ENCODE data around the gene MAGEA4. TPM values are rescaled to one million over a fixed set of nuclear protein-coding genes. Genes with fewer than 3 reads are reported as not detected.

MAGEA4 gene
- total RNA-seq, 2 donors from 2014 or later: not detected

GRCh38 chrX:151922692-151923091 is 10.0 kb downstream of the MAGEA4 start:
- WGBS, 2 donors: 91% methylated on average over 5 of the region's 5 CpGs; no CpG with 5 or more reads in 1 of the 2 donors
- TF ChIP-seq POLR2A (IDR thresholded peaks at IDR 0.05) (no peak), CTCF (IDR thresholded peaks at IDR 0.05) (no peak)
- ATAC-seq: no peak

GRCh38 chrX:151923648-151924047 is 11.0 kb downstream of the MAGEA4 start:
- Histone ChIP-seq H3K9me3 (no peaks in the 10 kb centered on the region), H3K4me3 (no peak overlapping the region), H3K4me1 (no peaks in the 10 kb centered on the region), H3K36me3 (replicated peaks in 1 of 2; ENCODE audit: insufficient read depth in 1 of 2, low read depth in 2 of 2) (no peaks in the 10 kb centered on the region), H3K27me3 (no peaks in the 10 kb centered on the region), H3K27ac (no peak overlapping the region)
- 89% methylated on average over 3 of the region's 6 CpGs; no CpG with 5 or more reads in 1 of the 2 donors for WGBS, 2 donors
- DNase-seq: no peak
- TF ChIP-seq CTCF (IDR thresholded peaks at IDR 0.05) (no peak), POLR2A (IDR thresholded peaks at IDR 0.05) (no peak)
- no peak for ATAC-seq
- intact Hi-C loops (cut with DNase I): no loop called here

More at GRCh38 chrX:151922692-151923091, 10.0 kb downstream of the MAGEA4 start:
- Histone ChIP-seq H3K4me1 (no peaks in the 10 kb centered on the region), H3K27ac (no peak overlapping the region), H3K4me3 (no peak overlapping the region), H3K36me3 (replicated peaks in 1 of 2; ENCODE audit: insufficient read depth in 1 of 2, low read depth in 2 of 2) (no peaks in the 10 kb centered on the region), H3K9me3 (no peaks in the 10 kb centered on the region), H3K27me3 (no peaks in the 10 kb centered on the region)
- intact Hi-C loops (cut with DNase I): no loop called here
- DNase-seq: no peak

- 40 to 75% methylated on average over 1 to 3 of the region's 4 CpGs for WGBS, 2 donors
- Histone ChIP-seq H3K4me1 (no peaks in the 10 kb centered on the region), H3K4me3 (no peak overlapping the region), H3K9me3 (no peaks in the 10 kb centered on the region), H3K27me3 (no peaks in the 10 kb centered on the region), H3K27ac (no peak overlapping the region), H3K36me3 (replicated peaks in 1 of 2; ENCODE audit: insufficient read depth in 1 of 2, low read depth in 2 of 2) (no peaks in the 10 kb centered on the region)
- ATAC-seq: no peak
- DNase-seq: no peak
- intact Hi-C loops (cut with DNase I): no loop called here
- TF ChIP-seq POLR2A (IDR thresholded peaks at IDR 0.05) (no peak), CTCF (IDR thresholded peaks at IDR 0.05) (no peak)
Measured at GRCh38 chrX:151929126-151929525, 16.4 kb downstream of the MAGEA4 start.

- no peaks in the 10 kb centered on the region for H3K36me3 ChIP-seq (replicated peaks in 1 of 2; ENCODE audit: insufficient read depth in 1 of 2, low read depth in 2 of 2)
- no peaks in the 10 kb centered on the region for H3K27me3 ChIP-seq
- H3K4me3 ChIP-seq: no peak overlapping the region
- no peak for TF ChIP-seq CTCF (IDR thresholded peaks at IDR 0.05)
- TF ChIP-seq POLR2A (IDR thresholded peaks at IDR 0.05): no peak
- 92 to 95% methylated on average over 1 of the region's 1 CpG for WGBS, 2 donors
- ATAC-seq (no peak), DNase-seq (no peak)
- no peak overlapping the region for H3K27ac ChIP-seq
- no peaks in the 10 kb centered on the region for H3K9me3 ChIP-seq
- H3K4me1 ChIP-seq: no peaks in the 10 kb centered on the region
- intact Hi-C loops (cut with DNase I): no loop called here
Measured at GRCh38 chrX:151935358-151935757, 22.7 kb downstream of the MAGEA4 start.

- H3K9me3 ChIP-seq: no peaks in the 10 kb centered on the region
- H3K36me3 ChIP-seq (replicated peaks in 1 of 2; ENCODE audit: insufficient read depth in 1 of 2, low read depth in 2 of 2): no peaks in the 10 kb centered on the region
- no peak overlapping the region for H3K4me3 ChIP-seq
- ATAC-seq: no peak
- DNase-seq: no peak
- no peak overlapping the region for H3K27ac ChIP-seq
- H3K27me3 ChIP-seq: no peaks in the 10 kb centered on the region
- intact Hi-C loops (cut with DNase I): no loop called here
- TF ChIP-seq CTCF (IDR thresholded peaks at IDR 0.05): no peak
- no peaks in the 10 kb centered on the region for H3K4me1 ChIP-seq
Measured at GRCh38 chrX:151938172-151938571, 25.5 kb downstream of the MAGEA4 start.
